Activated T-helper 1 cell treated with anti-CD3 and anti-CD28 coated beads, Interleukin-12 subunit alpha, Interleukin-12 subunit beta, Interleukin-2, Interleukin-4 antibody, amounts not matched to agents 30 ng/mL and 10 ng/mL and 1 ng/mL, durations not matched to agents 14 hours and 24 hours and 36 hours (primary cell): ENCODE data around the gene SLC12A9. TPM values are rescaled to one million over a fixed set of nuclear protein-coding genes. Genes with fewer than 3 reads are reported as not detected.

ENCODE experiments used
- DNase-seq: peaks from one replicate; pipeline ENCODE4 v3.0.0; 2021; ENCODE audit warnings: low spot score
- H3K27ac Mint-ChIP-seq: one replicate; pipeline ENCODE4 v1.8.0; 2021; ENCODE audit warnings: mild to moderate bottlenecking, mixed read lengths
- H3K27me3 Mint-ChIP-seq: one replicate; pipeline ENCODE4 v1.8.0; 2022; ENCODE audit warnings: mild to moderate bottlenecking, moderate library complexity, mixed read lengths; ENCODE audit not compliant: insufficient read depth
- H3K36me3 Mint-ChIP-seq: one replicate; pipeline ENCODE4 v1.8.0; 2021; ENCODE audit warnings: low read depth, mixed read lengths
- H3K4me1 Mint-ChIP-seq: one replicate; pipeline ENCODE4 v1.8.0; 2021; ENCODE audit warnings: low read depth, mixed read lengths
- H3K4me3 Mint-ChIP-seq: one replicate; pipeline ENCODE4 v1.8.0; 2021; ENCODE audit warnings: mild to moderate bottlenecking, moderate library complexity, mixed read lengths
- H3K9me3 Mint-ChIP-seq: one replicate; pipeline ENCODE4 v1.8.0; 2021; ENCODE audit warnings: mixed read lengths
- intact Hi-C: fragments of 100-400 bp; cut with micrococcal nuclease; formaldehyde crosslinking; loops from one replicate; pipeline ENCODE4 v1.15.1; 2024
- total RNA-seq: library from RNA; stranded (reverse); gene quantifications from 2 replicates; pipeline ENCODE4 v1.2.3, GENCODE V29; 2022

The SLC12A9 gene
- total RNA-seq, 1 donor from 2014 or later = 46.0 TPM

DNA sequence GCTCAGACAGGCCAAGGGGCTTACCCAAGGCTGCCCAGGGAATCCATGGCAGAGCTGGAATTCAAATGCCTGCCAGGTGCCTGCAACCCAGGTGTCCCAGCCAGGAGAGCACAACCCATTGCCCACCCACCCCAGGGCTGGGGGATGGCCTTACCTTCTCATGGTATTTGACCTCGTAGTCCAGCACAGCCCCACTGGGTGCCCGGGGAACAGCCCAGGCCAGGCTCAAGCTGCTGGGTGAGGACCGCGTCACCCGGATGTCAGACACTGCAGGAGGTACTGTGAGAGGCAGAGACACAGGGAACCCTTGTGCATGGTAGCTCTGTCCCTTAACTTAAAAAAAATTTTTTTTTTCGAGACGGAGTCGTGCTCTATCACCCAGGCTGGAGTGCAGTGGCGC lies 34.1 kb upstream of the SLC12A9 start:
- no peak overlapping the region for H3K27ac Mint-ChIP-seq
- DNase-seq = no peak
- no peaks in the 10 kb centered on the region for H3K9me3 Mint-ChIP-seq
- H3K4me1 Mint-ChIP-seq = no peaks in the 10 kb centered on the region
- intact Hi-C loops = no loop called here
- H3K36me3 Mint-ChIP-seq = no peaks in the 10 kb centered on the region
- H3K4me3 Mint-ChIP-seq = no peak overlapping the region
- H3K27me3 Mint-ChIP-seq = no peaks in the 10 kb centered on the region

DNA sequence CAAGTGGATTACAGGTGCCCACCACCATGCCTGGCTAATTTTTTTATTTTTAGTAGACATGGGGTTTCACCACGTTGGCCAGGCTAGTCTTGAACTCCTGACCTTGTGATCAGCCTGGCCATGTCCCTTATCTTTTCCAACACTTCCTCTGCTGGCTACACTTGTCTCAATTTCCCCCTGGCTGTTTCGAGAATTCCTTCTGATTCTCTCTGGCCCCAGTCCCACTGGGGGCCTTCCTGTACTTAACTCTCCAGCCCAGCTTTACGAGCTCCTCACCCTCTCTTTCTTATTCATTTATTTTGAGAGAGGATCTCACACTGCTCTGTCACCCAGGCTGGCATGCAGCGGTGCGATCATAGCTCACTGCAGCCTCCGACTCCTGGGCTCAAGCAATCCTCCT lies 33.7 kb upstream of the SLC12A9 start:
- no peak for DNase-seq
- H3K36me3 Mint-ChIP-seq = no peaks in the 10 kb centered on the region
- H3K27ac Mint-ChIP-seq = no peak overlapping the region
- intact Hi-C loops = no loop called here
- no peaks in the 10 kb centered on the region for H3K9me3 Mint-ChIP-seq
- no peaks in the 10 kb centered on the region for H3K4me1 Mint-ChIP-seq
- H3K4me3 Mint-ChIP-seq = no peak overlapping the region
- no peaks in the 10 kb centered on the region for H3K27me3 Mint-ChIP-seq

DNA sequence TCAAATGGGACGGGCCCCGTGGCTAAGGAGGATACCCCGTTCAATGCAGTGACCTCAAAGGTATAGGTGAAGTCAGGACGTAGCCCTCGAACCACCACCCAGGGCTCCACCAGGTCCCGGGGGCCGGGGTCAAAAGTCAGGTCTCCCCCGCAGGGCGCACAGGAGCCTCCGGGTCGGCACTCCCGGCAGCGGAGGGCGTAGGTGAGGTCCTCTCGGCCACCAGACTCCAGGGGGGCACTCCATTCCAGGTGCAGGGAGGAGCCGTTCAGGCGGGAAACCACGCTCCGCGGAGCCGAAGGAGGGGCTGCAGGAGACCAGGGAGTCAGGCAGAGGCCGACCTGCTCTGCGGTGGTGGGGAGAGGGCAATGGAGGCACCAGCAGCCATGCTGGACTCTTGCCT lies 32.9 kb upstream of the SLC12A9 start:
- Mint-ChIP-seq H3K4me1 (no peaks in the 10 kb centered on the region), H3K27ac (no peak overlapping the region), H3K4me3 (no peak overlapping the region), H3K36me3 (no peaks in the 10 kb centered on the region), H3K27me3 (peaks cover under 1% of the 10 kb centered on the region), H3K9me3 (no peaks in the 10 kb centered on the region)
- intact Hi-C loops = no loop called here
- no peak for DNase-seq

DNA sequence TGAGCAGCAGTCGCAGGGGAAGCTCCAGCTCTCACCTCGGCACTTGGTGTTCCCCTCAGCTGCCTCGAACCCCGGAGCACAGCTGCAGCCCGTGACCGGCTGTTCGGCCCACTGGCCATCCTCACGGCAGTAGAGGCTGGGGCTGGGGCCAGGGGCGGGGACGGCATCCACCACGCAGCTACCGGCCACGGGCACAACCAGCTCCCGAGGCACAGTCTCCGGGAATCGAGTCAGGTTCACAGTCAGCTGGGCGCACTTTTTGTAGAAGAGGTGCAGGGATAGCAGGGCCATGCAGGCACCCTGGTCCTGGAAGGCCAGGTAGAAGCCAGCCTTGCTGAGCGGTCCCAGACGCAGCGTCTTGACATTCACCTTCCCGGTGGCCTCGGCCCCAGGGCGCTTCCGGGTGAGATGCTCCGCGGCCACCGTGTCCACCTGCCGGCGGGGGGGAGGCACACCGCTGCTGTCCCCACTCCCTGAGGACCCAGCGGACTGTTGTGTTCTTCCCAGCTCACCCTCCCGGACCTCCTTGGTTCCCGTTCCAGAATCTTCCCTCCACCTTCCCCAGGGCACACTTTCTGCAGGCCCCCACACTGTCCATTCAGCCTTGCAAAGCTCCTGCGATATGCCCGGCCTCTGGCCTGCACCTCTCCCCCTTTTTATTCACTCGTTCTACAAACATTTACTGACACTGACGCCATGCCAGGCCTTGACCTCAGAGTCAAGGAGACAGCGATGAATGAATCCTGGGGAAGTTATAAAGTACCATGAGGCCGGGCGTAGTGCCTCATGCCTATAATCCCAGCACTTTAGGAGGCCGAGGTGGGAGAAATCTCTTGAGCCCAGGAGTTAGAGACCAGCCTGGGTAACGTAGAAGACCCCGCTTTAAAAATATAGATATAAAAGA lies 30.0 kb upstream of the SLC12A9 start:
- no peak for DNase-seq
- Mint-ChIP-seq H3K27me3 (peaks cover 18% of the 10 kb centered on the region), H3K4me1 (peaks cover 9% of the 10 kb centered on the region), H3K4me3 (no peak overlapping the region), H3K36me3 (no peaks in the 10 kb centered on the region), H3K9me3 (no peaks in the 10 kb centered on the region), H3K27ac (no peak overlapping the region)
- intact Hi-C loops = no loop called here

DNA sequence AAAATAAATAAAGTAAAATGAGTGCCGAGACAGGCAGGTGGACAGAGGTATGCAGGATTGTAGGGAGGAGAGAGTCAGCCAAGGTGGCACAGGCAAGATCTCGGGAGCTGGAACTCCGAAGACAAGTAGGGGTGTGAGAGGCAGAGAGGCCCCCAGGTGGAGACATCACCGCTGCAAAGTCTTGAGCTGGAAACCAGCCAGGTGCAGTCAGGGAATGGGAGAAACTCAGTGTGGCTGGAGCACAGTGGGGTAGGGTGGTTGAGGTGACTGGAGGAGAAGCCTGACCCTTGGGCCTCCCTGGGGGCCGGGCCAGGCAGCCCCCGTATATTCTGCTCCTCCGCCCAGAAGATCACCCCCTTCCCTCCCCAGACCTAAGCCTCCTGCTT lies 29.4 kb upstream of the SLC12A9 start:
- H3K27ac Mint-ChIP-seq = no peak overlapping the region

DNA sequence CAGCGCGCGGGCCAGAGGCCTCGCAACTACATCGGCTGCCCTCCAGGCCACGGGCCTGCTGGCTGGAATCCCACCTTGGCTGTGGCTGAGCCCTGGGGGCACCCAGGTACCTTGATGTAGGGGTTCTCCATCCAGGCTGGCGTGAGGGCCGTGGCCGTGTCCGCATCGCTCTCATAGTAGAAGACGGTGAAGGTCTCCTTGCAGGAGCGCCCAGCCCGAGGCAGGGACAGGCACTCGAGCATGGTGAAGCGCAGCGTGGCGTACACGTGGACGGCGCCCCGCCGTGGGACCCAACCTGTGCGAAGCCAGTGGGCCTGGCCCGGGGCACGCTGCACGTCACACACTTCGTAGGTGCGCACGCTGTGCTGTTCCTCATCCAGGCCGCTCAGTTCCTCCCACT lies 29.0 kb upstream of the SLC12A9 start:
- Mint-ChIP-seq H3K27me3 (peaks cover 26% of the 10 kb centered on the region), H3K27ac (no peak overlapping the region), H3K36me3 (no peaks in the 10 kb centered on the region)

More for the DNA sequence above, 29.4 kb upstream of the SLC12A9 start:
- Mint-ChIP-seq H3K27me3 (peaks cover 23% of the 10 kb centered on the region), H3K4me3 (no peak overlapping the region), H3K36me3 (no peaks in the 10 kb centered on the region), H3K9me3 (no peaks in the 10 kb centered on the region), H3K4me1 (peaks cover 15% of the 10 kb centered on the region)
- no peak for DNase-seq
- intact Hi-C loops = no loop called here

DNA sequence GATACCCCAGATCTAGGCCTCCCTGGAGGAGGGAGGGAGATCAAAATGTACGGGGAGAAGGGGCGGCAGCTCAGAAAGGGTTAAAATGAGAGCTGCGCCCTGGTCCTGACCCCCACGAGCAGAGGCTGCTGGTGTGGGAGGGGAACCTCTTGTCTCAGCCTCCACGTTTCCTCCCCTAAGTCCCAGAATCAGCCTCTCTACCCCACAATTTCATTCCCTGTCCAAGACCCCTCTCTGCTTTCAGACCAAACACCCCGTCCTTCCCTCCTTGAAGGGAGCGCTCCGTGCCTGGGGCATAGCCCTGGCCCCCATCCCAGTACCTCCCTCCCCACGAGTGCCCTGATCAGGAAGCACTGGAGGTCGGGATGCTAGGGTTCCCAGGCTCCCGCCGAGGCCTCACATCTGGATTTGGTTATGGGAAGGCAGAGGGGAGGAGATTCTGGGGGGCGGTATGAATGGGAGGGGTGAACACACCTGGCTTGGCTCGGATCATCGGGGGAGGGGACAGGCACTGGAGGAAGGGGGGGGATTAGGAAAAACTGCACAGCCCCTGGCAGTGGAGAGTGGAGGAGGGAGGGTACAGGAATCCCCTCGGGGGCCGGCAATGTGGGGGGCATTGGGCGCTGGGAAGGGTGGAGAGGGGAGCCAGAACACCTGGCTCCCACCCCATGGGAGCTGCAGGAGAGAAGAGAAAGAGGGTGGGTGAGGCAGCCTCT lies 27.9 kb upstream of the SLC12A9 start:
- DNase-seq = no peak
- Mint-ChIP-seq H3K9me3 (no peaks in the 10 kb centered on the region), H3K27ac (no peak overlapping the region), H3K36me3 (no peaks in the 10 kb centered on the region), H3K27me3 (peaks cover 34% of the 10 kb centered on the region), H3K4me3 (no peak overlapping the region), H3K4me1 (peaks cover 15% of the 10 kb centered on the region)
- intact Hi-C loops = no loop called here

More for the DNA sequence above, 29.0 kb upstream of the SLC12A9 start:
- intact Hi-C loops = no loop called here
- Mint-ChIP-seq H3K4me1 (peaks cover 15% of the 10 kb centered on the region), H3K9me3 (no peaks in the 10 kb centered on the region), H3K4me3 (no peak overlapping the region)
- no peak for DNase-seq

DNA sequence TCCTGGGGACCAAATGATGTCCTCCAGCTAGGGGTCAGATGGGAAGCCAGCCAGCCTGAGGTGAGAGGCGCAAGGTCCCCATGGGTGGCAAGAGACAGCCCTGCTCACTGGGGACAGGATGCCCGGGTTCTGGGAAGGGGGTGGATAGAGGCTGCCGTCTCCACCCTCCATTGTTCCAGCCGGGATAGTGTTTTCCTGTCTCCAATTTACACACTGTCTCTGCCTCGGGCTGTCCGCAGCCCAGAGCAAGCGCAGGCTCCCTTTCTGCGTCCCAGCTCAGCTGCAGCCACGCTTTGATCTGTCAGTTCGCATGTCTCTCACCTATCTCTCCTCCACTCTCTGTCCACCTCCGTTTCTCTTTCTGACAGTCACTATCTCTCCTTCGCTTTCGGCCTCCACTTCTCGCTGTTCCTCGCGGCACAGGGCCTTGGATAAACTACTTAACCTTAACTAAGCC lies 27.3 kb upstream of the SLC12A9 start:
- no peaks in the 10 kb centered on the region for H3K36me3 Mint-ChIP-seq
- H3K4me1 Mint-ChIP-seq = peaks cover 15% of the 10 kb centered on the region
- intact Hi-C loops = no loop called here
- peaks cover 37% of the 10 kb centered on the region for H3K27me3 Mint-ChIP-seq
- H3K27ac Mint-ChIP-seq = no peak overlapping the region
- DNase-seq = no peak
- no peaks in the 10 kb centered on the region for H3K9me3 Mint-ChIP-seq
- no peak overlapping the region for H3K4me3 Mint-ChIP-seq

DNA sequence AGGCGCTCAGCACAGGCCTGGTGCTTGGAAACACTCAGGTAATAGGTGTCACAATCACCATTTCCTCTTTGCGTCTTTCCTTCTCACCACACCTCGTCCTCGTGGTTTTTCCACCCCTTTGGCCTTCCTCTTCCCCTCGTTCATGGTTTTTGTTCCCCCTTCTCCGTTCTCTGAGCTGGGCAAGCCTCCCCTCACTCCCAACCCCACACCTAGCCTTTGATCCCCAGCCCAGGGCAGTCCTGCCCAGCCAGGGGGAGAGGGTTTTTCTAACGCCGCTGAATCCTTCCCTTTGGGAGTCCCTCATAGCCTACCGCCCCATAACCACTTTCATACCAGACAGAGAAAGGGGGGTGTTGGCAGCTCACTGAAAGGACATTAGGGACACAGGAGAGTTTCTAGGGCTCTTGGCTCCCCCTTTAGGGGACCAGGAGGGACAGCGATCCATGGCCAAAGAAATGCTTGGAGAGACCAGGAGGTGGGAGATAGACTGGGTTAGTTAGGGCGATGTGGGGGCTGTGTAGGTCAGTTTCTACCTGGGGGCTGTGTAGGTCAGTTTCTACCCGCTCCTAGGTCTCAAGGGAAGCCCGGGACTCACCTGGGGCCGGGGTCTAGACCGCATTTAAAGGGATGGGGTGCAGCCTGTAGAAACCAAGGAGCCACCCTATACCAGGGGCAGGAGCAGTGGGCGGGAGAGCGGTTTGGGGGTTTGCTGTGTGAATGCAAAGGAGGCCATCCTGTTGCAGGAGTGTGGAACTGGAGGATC lies 26.6 kb upstream of the SLC12A9 start:
- Mint-ChIP-seq H3K4me3 (peak overlapping the region; percentile 78), H3K27me3 (peaks cover 41% of the 10 kb centered on the region), H3K4me1 (peaks cover 15% of the 10 kb centered on the region), H3K9me3 (no peaks in the 10 kb centered on the region), H3K27ac (no peak overlapping the region), H3K36me3 (no peaks in the 10 kb centered on the region)
- intact Hi-C loops = no loop called here
- DNase-seq = no peak

DNA sequence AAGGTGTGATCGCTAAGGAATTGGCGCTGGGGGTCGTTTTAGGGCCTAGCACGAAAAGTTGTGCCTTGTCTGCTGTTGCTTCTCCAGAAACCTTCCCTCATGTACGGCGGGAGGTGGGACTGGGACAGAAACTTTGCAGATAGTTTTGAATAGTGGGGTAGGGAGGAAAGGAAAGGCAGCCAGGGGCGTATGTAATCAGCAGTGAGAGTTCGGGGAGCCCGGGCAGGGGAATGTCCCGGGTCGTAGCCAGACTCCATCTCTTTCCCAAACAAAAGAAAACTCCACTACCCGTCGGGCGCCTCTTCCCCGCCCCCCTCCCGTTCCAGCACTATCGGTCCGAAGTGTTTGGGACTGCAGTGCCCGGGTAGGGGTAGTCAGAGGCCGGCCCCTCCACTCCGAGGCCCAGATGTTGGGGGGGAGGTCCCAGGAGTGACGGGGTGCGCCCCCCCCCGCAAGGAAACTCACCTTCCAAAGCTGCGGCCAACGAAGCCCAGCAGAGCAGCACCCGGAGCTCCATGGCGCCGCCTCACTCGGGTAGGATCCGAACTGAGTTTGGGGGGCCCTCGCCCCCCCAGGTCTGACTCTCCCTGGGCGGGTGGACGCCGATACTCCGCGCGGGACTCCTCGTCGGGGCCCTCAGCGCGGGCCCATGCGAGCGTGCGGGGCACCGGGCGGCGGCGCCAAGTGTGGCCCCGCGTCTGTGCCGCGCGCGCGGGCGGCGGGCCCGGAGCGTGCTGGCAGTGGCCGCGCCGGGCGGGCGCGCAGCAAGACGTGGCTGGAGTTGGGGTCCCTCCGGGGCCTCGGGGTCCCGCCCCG lies 25.8 kb upstream of the SLC12A9 start:
- Mint-ChIP-seq H3K4me1 (peaks cover 15% of the 10 kb centered on the region), H3K36me3 (no peaks in the 10 kb centered on the region), H3K27ac (no peak overlapping the region), H3K9me3 (no peaks in the 10 kb centered on the region), H3K4me3 (peak overlapping the region; percentile 78), H3K27me3 (peaks cover 43% of the 10 kb centered on the region)
- intact Hi-C loops = no loop called here
- DNase-seq = no peak

DNA sequence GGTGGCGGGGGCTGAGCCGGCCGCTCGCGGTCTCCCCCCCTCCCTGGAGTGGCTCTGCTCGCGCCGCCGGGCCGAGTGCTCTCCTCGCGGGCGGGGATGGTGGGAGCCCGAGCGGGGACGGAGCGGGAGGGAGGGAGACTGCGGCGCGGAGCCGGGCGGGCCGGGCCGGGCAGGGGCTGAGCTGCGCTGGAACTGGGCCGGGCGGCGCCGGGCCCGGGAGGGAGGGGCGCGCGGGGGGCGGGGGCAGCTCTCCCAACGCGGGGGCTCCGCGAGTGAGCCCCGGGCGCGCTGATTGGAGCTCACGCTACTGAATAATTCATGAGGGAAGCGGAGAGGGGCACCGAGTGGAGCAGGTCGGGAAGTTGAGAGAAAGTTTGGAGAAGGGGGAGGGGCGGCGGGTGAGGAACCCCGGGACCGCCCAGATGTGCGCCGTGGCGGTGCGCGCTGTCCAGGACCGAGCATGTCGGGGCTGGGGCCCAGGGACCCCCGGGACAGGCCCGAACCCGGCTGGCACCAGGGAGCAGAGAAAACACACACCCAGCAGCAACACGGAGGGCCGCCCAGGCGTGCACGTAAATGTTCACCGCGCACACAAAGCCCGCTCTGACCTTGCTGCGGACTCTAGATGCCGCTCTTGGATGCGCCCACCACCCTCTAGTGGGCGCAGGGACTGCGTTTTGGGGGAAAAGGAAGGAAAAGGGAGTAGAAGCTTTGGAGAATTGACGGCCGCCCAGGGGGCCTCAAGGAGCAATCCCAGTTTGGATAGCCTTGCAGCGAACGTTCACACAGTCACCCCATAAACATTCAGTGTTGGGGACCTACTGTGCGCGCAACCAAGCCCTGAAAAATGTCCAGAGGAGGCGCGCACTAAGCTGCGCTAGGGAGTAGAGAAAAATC lies 24.9 kb upstream of the SLC12A9 start, which contains the start of gene EPHB4:
Gene EPHB4, minus strand, starts transcription at position 194 of the 897 bp plus-strand sequence. CDS start 493 bp downstream, outside the sequence.
- H3K27me3 Mint-ChIP-seq = peaks cover 43% of the 10 kb centered on the region
- no peak for DNase-seq
- no peaks in the 10 kb centered on the region for H3K9me3 Mint-ChIP-seq
- intact Hi-C loops = no loop called here
- H3K27ac Mint-ChIP-seq = no peak within 1 kb of the TSS
- peaks cover 15% of the 10 kb centered on the region for H3K4me1 Mint-ChIP-seq
- no peaks in the 10 kb centered on the region for H3K36me3 Mint-ChIP-seq
- H3K4me3 Mint-ChIP-seq = peak within 1 kb of the TSS; percentile 78
